Measurements from ENCODE around the gene PDZRN3.

- no peak for TF ChIP-seq MAFF (IDR thresholded peaks at IDR 0.05; ENCODE audit: low read depth, low read length)
- TF ChIP-seq ETS1 (CRISPR knock-in tag; IDR thresholded peaks at IDR 0.05), result no peak
- TF ChIP-seq ZNF615 (CRISPR knock-in tag; IDR thresholded peaks at IDR 0.05; ENCODE audit: borderline replicate concordance), result no peak
- no peak for TF ChIP-seq ZNF251 (CRISPR knock-in tag; IDR thresholded peaks at IDR 0.05)
- no peak for TF ChIP-seq ERF (CRISPR knock-in tag; IDR thresholded peaks at IDR 0.05)
- TF ChIP-seq ZFX (CRISPR knock-in tag; IDR thresholded peaks at IDR 0.05; ENCODE audit: low read depth), result no peak
- TF ChIP-seq EZH2 (conservative IDR thresholded peaks at IDR 0.05; ENCODE audit: low read depth, low read length), result no peak
- TF ChIP-seq ZNF510 (CRISPR knock-in tag; IDR thresholded peaks at IDR 0.05; ENCODE audit: low read depth), result no peak
Observed at GRCh38 chr3:73601011-73601410, 23.7 kb downstream of the PDZRN3 start.

Measured in HepG2 (cell line).